GM23338 (cell line): ENCODE measurements around the gene PREP.

Experiments
- CTCF ChIP-seq, 2 experiments: fragments of 200-600 bp in 1 of 2; sonication (generic) in 1 of 2; conservative IDR thresholded peaks; 2 replicates each; pipeline versions ENCODE4 v1.5.1 to v1.6.1; 2016 to 2017; ENCODE audit warnings: antibody characterized with exemption in 2 of 2, low read depth in 2 of 2, mild to moderate bottlenecking in 2 of 2, moderate library complexity in 1 of 2
- EZH2phosphoT487 ChIP-seq: fragments of 200-600 bp; sonication (generic); IDR thresholded peaks from one replicate; pipeline ENCODE4 v1.8.1; 2018; ENCODE audit warnings: antibody characterized with exemption; ENCODE audit not compliant: unreplicated experiment
- JUNB ChIP-seq: IDR thresholded peaks from one replicate; pipeline ENCODE4 v1.6.1; 2016; ENCODE audit warnings: antibody characterized with exemption; ENCODE audit not compliant: unreplicated experiment
- NANOG ChIP-seq: IDR thresholded peaks from 2 replicates; pipeline ENCODE4 v1.6.1; 2016; ENCODE audit warnings: antibody characterized with exemption, borderline replicate concordance
- POLR2AphosphoS5 ChIP-seq: IDR thresholded peaks from 2 replicates; pipeline ENCODE4 v1.6.1; 2016; ENCODE audit warnings: antibody characterized with exemption, low read depth
- TF ChIP-seq, protein P1 (sequence below): IDR thresholded peaks from 2 replicates; pipeline ENCODE4 v1.6.1; 2016; ENCODE audit warnings: antibody characterized with exemption
- TF ChIP-seq, protein P2 (sequence below): IDR thresholded peaks from one replicate; pipeline ENCODE4 v1.6.1; 2018; ENCODE audit warnings: antibody characterized with exemption; ENCODE audit not compliant: unreplicated experiment

DNA sequence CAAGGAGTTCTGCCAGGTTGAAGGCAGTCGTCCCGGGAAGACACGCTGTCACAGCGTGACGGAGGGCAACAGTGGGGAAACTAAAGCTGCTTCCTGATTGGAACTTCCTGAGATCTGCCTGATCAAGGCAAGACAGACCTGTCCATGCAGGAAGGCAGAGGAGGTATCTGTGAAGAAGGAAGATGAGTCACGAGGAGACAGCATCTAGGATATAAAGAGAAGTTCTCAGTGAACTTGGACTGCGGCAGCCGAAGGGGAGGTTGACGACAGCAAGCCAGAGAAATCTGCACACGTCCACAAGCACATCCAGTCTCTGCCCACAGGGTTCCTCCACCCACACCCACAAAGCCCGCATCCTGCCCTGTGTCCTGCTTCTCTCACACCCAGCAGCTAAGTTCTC is 38.6 kb downstream of the PREP start:
- TF ChIP-seq POLR2AphosphoS5 = no peak
- TF ChIP-seq EZH2phosphoT487 = no peak
- TF ChIP-seq, protein P1, sequence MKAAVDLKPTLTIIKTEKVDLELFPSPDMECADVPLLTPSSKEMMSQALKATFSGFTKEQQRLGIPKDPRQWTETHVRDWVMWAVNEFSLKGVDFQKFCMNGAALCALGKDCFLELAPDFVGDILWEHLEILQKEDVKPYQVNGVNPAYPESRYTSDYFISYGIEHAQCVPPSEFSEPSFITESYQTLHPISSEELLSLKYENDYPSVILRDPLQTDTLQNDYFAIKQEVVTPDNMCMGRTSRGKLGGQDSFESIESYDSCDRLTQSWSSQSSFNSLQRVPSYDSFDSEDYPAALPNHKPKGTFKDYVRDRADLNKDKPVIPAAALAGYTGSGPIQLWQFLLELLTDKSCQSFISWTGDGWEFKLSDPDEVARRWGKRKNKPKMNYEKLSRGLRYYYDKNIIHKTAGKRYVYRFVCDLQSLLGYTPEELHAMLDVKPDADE = no peak
- TF ChIP-seq NANOG = no peak
- no peak for TF ChIP-seq CTCF (conservative IDR thresholded peaks at IDR 0.05; ENCODE audit: low read depth in 2 of 2)
- TF ChIP-seq, protein P2, sequence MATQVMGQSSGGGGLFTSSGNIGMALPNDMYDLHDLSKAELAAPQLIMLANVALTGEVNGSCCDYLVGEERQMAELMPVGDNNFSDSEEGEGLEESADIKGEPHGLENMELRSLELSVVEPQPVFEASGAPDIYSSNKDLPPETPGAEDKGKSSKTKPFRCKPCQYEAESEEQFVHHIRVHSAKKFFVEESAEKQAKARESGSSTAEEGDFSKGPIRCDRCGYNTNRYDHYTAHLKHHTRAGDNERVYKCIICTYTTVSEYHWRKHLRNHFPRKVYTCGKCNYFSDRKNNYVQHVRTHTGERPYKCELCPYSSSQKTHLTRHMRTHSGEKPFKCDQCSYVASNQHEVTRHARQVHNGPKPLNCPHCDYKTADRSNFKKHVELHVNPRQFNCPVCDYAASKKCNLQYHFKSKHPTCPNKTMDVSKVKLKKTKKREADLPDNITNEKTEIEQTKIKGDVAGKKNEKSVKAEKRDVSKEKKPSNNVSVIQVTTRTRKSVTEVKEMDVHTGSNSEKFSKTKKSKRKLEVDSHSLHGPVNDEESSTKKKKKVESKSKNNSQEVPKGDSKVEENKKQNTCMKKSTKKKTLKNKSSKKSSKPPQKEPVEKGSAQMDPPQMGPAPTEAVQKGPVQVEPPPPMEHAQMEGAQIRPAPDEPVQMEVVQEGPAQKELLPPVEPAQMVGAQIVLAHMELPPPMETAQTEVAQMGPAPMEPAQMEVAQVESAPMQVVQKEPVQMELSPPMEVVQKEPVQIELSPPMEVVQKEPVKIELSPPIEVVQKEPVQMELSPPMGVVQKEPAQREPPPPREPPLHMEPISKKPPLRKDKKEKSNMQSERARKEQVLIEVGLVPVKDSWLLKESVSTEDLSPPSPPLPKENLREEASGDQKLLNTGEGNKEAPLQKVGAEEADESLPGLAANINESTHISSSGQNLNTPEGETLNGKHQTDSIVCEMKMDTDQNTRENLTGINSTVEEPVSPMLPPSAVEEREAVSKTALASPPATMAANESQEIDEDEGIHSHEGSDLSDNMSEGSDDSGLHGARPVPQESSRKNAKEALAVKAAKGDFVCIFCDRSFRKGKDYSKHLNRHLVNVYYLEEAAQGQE = no peak
- no peak for TF ChIP-seq JUNB
